Loucy (cell line): ENCODE results near the gene B4GALNT4.

Source experiments
- EZH2phosphoT487 ChIP-seq: fragments of 200-600 bp; IDR thresholded peaks from 2 replicates; pipeline ENCODE4 v1.6.1; 2018; ENCODE audit warnings: antibody characterized with exemption, mild to moderate bottlenecking, moderate library complexity, borderline replicate concordance
- TF ChIP-seq, protein P1 (sequence below): fragments of 200-600 bp; sonication (generic); conservative IDR thresholded peaks from 2 replicates; pipeline ENCODE4 v1.5.1; 2014; ENCODE audit warnings: mild to moderate bottlenecking, antibody characterized with exemption, low read length

DNA sequence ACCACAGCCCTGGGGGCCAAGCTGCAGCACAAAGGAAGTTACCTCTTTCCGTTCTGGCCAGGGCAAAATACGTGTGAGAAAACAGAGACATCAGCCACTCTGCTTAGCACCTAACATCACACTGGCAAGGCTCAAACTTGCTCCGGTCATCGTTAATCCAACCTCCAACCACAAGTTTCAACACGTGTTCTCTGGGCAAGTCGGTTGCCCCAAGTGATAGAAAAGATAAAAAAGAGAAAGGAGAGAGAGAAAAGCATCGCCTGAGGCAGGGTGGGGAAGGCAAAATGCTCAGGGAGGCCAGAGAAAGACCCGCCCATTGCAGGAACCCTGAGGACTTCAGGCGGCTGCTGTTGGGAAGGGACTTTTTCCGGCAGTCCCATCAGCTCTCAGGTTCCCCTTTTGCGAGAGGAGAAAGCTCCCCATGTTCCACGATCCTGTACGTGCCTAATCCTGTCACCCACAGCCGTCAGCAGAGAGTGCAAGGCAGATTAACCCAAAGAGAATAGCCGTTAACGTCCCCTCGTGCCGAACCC lies 18.5 kb upstream of the B4GALNT4 start:
- TF ChIP-seq, protein P1, sequence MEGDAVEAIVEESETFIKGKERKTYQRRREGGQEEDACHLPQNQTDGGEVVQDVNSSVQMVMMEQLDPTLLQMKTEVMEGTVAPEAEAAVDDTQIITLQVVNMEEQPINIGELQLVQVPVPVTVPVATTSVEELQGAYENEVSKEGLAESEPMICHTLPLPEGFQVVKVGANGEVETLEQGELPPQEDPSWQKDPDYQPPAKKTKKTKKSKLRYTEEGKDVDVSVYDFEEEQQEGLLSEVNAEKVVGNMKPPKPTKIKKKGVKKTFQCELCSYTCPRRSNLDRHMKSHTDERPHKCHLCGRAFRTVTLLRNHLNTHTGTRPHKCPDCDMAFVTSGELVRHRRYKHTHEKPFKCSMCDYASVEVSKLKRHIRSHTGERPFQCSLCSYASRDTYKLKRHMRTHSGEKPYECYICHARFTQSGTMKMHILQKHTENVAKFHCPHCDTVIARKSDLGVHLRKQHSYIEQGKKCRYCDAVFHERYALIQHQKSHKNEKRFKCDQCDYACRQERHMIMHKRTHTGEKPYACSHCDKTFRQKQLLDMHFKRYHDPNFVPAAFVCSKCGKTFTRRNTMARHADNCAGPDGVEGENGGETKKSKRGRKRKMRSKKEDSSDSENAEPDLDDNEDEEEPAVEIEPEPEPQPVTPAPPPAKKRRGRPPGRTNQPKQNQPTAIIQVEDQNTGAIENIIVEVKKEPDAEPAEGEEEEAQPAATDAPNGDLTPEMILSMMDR: no peak
- TF ChIP-seq EZH2phosphoT487: no peak
